GM18499 (cell line): Measurements from ENCODE around the gene CRLF1.
"Not testable (repeated sequence)": the region's sequence is repeated elsewhere in the genome, so short reads cannot be mapped to it uniquely, and the experiment has no call there.

Experiments used
- ATAC-seq: cut with Tn5 transposase; IDR thresholded peaks from one replicate; pipeline ENCODE4 v1.9.1; 2021; ENCODE audit warnings: moderate number of reproducible peaks; ENCODE audit not compliant: insufficient read depth, unreplicated experiment

The CRLF1 gene

DNA sequence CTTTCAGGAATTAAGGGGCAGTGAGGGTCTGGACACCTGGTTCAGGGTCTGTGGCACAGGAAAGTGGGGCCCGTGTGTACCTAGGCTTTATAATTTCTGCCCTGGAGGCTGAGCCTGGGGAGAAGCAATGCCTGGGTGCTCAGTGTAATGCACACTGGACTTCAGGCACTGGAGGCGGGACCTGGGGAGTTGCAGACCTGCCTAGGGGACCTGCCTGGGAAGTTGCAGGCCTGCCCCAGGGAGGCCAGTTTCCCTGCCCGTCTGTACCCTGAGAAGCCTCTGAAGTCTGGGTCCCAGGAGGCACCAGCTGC is 3.6 kb upstream of the CRLF1 start:
- no peak for ATAC-seq

DNA sequence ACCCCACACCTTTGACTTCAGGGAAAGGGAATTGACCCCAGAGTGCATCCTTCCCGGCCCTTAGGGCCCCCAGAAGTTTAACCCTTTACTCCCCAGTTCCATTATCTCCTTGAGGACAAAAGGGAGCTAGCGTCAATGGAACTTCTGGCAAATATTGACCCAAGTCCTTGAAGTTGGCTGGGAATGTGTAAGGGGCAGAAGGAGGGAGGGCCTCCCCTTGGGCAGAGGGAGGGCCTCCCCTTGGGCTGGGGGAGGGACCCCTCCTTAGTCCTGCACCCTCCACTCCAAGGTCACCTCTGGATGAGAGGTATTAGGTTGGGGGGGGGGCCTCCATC is 3.1 kb upstream of the CRLF1 start:
- ATAC-seq = no peak

DNA sequence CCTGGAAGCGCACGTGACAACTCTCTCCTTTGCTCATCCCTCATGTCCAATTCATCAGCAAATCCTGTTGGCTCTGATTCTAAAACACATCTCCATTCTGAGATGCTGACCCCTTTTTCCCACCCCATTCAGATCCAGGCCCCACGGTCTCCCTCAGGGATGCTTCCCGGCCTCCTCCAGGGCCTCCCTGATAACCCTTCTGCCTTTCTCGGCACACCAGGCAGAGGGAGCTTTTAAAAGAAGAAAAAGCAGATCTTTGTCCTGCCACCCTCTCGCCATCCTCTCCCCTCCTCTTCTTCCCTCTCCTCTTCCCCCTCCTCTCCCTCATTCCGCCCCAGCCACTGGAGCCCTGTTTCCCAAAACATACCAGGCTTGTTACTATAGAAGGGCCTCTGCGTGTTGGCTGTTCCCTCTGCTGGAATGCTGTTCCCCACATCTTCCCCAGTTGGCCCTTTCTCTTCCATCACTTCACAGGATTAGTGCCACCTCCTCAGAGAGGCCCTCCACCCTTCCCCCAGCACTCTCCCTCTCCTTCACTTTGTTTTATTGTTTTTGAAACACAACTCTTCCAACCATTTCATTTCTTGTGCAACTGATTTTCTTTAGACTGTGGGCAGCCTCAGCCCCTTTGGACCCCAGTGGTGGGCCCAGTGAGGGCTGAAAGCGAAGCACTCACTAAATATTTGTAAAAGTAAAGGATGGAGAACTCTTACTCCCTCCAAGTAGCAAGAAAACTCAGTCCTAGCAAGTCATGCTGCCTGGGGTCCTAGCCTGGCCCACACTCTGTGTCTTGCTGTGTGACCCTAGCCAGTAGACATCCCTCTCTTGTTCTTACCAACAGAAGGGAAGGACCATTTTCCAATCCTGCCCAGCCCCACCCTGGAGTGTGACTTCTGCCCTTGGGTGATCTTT is 2.5 kb upstream of the CRLF1 start:
- no peak for ATAC-seq

DNA sequence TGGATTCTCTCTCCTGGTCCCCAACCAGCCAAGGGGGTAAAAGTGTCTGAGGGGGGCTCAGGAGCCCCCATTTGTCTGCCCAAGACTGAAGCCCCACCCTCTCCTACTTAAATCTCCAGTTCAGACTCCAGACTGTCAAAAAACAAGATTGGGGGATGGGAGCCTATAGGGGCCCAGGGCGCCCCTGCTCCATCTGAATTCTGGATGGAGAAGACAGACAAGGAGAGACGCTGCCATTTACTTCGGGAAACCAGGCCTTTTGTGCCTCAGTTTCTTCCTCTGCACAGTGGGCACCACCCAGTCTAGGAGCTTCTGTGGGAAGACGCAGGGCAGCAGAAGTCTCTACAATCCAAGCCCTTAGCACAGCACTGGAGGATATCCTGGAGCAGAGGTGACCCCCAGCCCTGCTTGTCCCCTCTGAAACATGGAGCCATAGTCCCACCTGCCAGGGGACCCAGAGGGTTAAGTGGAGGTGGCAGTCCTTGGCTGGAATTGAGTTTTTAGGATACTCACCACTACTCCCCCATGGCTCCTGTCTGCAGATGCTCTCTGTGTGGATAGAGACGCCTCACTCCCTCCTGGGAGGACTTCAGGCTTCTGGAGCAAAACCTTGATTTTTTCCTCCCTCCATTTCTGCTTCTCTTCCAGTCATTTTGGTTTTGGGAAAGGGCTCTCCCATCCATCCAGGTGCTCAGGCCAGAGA is 1.7 kb upstream of the CRLF1 start:
- no peak for ATAC-seq

DNA sequence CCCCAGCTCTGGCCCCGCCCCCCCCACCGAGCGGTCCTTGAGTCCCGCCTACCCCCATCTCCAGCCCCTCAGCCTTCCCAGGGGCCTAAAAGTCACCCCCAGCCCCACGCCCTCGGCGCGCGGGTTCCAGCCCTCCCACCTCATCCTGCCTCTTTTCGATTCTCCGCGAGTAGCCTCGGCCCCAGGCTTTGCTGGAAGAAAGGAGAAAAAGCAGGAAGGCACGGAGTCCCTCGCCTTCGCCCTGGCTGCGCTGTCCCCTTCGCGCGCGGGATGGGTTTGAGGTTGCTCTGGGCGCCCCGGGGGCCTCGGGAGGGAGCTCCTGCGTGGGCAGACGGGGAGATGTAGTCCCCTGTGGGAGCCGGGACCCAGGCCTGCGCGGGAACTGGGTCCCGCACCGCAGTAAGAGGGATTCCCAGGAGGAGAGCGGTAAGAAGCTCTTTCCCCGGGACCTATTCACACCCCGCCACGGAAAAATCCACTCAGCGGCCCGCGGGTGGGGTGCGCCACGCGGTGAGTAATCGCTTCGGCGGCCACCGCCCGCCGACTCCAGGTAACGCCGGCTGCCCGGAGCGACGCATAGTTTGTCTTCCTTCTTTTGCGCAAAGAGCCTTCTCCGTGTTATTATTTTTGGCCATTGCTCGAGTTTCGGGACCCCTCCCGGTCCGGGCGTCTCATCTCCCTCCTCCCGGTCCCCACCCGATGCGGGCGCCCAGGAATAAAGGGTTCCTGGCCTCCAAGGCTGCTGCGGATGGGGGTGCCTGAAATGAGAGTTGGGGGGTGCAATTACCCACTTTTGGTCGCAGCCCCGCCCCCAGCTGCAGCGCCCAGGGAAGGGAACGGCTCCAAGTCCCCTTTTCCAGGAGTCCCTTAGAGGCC is 865 bp upstream of the CRLF1 start:
- ATAC-seq = no peak

DNA sequence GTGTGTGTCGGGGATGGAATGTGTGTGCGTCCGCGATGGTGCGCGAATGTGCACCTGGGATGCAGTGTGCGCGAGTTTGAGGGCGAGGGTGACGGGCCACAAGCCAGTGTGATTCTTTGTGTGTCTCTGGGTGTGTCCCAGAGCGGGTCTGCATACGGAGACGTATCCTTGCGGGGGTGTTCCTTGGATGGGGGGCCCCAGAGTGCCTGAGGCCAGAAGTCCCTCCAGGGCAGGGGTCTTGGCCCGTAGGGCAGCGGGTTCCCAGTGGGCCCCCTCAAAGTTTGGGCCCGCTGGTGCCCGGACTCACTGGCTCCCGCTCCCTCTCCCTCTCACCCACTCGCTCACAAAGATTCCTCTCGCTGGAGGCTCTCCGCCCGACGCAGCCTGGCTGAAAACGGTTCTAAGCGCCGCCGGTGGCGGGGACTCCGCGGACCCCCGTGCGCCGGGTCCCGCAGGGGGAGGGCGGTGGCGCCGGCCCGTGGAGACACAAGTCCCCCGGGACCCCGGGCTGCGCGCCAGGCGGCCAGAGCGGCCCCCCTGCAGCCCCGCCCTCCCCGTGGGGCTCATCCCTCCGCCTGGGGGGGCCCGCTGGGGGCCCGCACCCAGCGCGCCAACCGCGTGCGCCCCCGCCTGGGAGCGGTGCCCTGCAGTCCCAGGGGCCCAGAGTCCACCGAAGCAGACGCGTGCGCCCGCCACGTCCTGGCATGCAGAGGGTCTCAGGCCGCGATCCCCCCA is 886 bp downstream of the CRLF1 start:
- ATAC-seq = no peak

DNA sequence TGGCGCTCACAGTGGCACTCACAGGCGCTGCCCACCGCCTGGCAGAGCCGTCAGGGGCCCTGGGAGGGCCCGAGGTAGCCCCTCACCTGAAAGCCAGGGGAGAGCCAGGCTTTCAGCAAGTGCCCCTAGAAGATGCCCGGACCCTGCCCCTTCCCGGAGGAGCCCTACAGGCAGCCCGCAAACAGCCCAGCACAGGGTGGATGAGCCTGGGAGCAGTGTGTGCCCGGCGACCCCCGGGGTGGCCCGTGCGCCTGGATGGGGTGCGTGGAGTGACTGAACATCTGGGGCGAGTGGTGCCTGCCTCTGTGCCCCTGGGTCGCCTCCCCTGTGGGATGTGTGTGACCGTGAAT is 1.4 kb downstream of the CRLF1 start:
- no peak for ATAC-seq

DNA sequence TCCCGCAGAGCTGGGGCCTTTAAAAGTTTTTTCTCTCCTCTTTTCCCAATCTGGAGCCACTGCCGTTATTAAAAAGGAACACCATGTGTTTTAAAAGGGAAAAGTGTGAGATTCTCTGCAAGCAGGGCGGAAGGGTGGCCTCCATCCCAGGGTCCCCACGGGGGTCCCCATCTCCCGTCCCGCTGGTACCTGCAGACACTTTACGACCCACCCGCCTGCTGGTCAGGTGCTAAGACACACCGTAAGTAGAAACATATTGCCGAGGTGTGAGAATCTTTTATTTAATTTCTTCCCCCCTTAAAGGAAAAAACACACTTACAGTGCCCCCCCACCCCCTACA is 1.8 kb downstream of the CRLF1 start:
- no peak for ATAC-seq

DNA sequence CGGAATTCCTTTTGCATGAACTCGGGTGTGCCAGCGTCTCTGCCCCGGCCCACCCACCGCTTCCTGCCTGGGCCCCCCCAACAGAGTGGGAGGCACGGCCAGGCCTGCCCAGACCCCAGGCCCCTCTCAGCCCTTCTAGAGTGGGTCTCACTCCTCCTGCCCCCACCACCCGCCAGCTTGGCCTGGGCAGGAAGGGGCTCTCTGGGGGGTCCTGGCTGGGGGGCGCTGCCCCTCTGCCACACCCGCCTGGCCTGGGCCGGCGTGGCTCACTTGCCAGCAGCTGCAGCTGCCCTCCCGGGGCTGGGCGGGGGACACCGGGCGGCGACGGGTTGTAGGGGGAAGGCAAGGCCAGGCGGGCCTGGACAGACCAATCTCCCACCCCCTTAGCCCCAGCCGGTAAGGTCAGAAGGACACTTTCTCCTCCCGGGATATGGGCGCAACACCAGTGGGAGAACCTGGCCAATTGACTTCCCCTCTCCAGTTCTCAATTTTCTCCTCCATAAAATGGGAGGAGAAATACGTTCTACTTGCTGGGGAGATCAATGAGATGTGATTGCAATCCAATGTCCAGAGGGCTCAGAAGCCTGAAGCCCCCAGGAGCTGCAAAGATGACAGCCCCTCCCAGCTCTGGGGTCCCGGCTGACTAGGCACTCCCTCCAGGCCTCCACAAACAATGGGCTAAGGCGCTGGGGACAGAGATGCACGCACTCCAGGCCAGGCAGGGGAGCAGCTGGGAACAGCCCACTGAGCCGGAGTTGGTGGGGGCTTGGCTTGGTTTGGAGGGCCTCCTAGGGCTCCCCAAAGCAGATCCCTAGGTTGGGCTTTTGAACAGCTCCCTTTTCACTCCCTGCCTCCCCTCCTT is 2.4 kb downstream of the CRLF1 start:
- no peak for ATAC-seq

DNA sequence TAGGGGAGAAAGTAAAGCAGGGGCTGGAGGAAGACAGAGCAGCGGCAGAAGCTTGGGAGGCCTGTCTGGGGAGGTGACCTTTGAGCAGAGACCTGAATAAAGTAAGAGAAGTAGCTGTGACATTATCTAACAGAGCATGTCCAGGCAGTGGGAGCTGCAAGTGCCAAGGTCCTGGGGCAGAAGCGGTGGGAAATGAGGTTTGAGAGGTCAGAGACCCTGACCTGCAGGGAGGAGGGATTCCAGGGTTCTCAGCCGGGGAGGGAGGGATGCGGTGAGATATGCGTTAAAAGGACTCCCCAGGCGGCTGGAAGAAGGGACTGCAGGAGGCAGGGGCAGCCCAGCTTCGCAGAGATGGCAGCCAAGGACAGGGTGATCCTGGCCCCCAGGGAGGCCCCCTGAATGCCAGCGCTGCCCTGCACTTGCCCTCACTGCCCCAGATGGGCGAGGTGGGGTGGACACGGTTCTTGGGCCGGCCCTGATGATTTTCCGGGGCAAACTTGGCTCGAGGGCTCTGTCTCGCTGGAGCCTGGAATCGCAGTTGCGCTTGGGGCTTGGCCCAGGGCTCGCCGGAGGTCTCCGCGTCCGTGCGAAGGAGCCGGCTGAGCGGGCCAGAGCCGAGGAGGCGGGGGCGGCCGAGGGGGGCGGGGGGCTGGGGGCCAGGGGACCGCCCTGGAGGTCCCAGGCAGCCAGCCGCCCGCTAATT is 3.2 kb downstream of the CRLF1 start:
- ATAC-seq = no peak

DNA sequence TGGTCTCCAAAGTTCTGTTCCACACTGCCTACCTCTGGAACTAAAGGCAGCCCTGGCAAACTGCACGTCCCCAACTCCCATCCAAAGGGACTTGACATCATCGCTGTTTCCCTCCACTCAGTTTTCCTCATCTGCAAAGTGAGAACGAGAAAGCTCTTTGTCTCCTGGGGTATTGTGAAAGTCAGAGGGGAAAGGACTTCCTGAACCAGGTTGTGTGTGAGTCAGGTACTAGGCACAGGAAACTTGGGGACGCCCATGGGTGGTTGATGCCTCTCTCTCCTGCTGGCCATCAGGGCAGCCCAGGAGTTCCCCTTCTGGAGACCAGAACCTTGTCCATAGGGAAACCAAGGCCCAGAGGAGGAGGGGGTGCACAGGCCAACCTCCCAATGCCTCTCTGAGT is 4.7 kb downstream of the CRLF1 start:
- no peak for ATAC-seq

DNA sequence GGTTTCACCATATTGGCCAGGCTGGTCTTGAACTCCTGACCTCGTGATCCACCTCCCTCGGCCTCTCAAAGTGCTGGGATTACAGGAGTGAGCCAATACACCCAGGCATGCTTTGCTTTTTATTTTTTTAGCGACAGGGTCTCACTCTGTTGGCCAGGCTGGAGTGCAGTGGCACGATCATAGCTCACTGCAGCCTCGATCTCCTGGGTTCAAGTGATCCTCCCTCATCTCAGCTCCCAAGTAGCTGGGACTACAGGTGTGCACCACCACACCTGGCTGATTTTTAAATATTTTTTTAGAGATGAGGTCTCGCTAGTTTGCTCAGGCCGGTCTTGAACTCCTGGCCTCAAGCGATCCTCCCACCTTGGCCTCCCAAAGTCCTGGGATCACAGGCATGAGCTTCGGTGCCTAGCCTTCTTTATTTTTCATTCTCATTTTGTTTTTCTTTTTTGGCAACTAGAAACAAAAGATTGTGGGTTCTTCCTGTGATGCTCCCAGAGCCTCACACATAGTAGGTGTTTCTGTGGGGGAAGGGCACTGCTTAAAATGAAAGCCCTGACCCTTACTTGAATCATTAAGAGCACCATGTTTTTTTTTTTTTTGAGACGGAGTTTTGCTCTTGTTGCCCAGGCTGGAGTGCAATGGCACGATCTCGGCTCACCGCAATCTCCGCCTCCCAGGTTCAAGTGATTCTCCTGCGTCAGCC is 5.8 kb downstream of the CRLF1 start:
- not testable (repeated sequence) for ATAC-seq

DNA sequence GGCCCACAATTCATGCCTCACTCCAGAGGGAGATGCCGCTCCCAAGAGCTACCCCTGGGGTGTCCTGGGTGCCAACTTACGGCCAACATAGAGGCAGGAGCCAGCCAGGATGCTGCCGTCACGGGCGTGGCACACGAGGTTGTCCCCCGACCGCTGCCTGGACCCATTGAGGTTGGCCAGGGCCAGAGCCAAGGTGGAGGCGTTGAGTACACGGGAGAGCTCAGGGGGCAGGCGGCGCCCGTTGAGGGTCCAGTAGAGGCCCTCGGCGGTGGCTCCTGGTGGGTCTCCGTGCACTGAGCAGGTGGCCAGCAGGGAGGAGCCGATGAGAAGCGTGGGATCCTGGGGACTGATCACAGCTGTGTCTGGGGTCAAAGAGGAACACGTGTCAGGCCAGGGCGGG is 7.1 kb downstream of the CRLF1 start:
- no peak for ATAC-seq

DNA sequence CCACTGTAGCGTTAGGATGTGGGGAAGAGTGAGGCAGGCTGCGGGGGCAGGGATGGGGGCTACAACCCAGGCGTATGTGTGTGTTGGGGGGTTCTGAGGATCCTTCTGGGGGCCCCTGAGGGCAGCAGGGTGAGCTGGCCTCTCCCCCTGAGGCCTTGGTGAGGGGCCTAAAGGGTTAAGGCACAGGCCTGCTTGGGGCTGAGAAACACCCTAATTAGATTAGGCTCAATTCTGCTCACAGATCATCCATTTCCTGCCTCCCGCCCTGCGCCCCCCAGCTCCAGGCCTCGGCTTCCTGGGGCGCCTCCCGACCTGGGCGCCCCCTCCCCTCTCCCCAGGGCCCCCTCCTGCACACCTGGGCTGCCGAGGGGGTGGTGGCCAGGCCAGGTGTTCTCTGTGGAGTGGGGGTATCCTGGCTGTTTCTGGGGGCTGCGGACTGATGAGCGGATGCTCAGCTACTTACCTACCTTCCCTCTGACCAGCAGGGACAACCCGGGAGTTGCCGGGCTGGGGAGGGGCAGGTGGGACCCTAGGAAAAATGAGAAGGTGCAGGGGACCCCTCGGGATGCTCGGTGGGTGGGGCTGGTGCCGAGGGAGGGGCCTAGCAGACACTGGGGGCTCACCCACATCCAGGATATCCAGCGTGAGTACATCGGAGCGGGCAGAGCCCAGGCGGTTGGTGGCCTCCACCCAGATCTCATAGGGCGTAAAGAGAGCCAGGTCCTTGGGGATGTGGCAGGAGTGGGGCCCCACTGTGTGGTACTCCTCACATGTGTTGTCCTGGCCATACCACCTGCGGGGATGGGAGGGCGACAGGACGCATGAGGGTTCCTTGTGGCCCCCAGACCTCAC is 8.6 kb downstream of the CRLF1 start:
- no peak for ATAC-seq

DNA sequence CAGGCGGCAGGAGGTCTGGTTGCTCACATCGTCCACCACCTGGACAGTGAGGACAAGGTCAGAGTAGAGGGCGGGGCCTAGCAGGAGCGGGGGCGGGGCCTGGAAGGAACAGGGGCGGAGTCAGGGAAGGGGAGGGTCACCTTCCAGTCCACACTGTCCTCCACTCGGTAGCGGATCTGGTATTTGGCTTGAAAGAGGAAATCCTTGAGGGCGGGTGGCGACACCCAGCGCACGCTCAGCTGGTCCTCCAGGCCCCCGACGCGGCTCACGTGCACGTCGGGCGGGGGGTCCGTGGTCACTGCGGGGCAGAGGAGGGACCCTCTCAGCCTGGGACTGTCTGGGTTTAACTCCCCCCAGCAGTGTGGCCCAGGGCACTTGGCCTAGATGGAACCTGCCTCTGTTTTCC is 9.8 kb downstream of the CRLF1 start:
- no peak for ATAC-seq

DNA sequence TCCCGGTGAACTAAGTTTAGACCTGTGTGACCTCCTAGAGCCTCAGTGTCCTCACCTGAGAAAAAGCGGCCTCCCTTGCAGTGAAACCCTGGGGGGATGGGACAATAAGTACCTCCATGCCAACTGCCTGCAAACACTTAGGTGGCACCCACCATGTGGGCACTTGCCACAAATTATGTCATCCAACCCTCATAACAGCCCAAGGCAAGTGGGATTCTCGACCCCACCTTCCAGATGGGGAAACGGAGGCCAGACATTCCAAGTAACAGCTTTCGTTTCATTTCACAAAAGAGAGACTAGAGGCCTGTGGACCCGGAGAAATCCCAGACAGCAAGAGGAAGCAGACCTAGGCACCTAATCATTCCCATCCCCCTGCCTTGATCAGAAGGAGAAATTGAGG is 11.1 kb downstream of the CRLF1 start:
- ATAC-seq = no peak

DNA sequence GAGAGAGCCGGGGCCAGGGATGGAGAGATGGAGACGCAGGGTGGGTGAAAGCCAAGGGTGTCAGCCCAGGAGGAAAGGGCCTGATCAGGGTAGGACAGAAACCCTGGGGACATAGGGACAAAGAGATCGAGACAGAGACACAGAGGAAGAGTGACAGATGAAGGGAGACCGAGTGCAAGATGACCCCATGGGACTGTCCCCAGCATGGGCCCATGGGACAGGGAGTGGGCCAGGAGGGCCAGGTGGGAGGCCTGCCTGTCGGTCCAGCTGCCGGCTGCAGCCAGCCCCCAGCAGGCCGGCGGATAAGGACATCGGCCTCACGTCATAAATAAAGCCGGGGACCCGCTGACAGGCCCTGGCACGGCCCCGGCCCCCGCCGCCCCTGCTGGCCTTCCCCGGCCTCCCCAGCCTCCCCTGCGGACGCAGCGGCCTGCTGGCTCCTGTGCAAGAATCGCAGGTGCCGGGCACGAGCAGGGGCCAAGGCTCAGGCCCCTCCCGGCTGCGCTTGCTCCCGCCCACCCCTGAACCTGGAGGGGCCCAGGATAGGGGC is 11.7 kb downstream of the CRLF1 start:
- no peak for ATAC-seq
